Fibroblast of lung (primary cell): Measurements from ENCODE around the gene TNFSF9. TPM values are rescaled to one million over a fixed set of nuclear protein-coding genes. Genes with fewer than 3 reads are reported as not detected.

Experiments
- DNase-seq, 2 donors: peaks; one replicate each; pipeline versions ENCODE4 v3.0.0 to v3.0.0-alpha.2; 2010; ENCODE audit warnings: low read depth in 2 of 2
- H2AFZ ChIP-seq: 2 replicates; pipeline ENCODE4 v1.5.1; 2012; ENCODE audit warnings: low read length, control low read depth, inconsistent platforms
- H3K27ac ChIP-seq: 2 replicates; pipeline ENCODE4 v1.5.1; 2011; ENCODE audit warnings: low read length, control low read depth; ENCODE audit not compliant: insufficient read depth
- H3K27me3 ChIP-seq: 2 replicates; pipeline ENCODE4 v1.5.1; 2011; ENCODE audit warnings: mild to moderate bottlenecking, low read length; ENCODE audit not compliant: control insufficient read depth, insufficient read depth
- H3K36me3 ChIP-seq: 2 replicates; pipeline ENCODE4 v1.5.1; 2011; ENCODE audit warnings: low read length; ENCODE audit not compliant: control insufficient read depth, insufficient read depth
- H3K4me1 ChIP-seq: 2 replicates; pipeline ENCODE4 v1.5.1; 2011; ENCODE audit warnings: low read length; ENCODE audit not compliant: control insufficient read depth, insufficient read depth; ENCODE audit errors: extremely low read depth
- H3K4me2 ChIP-seq: 2 replicates; pipeline ENCODE4 v1.5.1; 2011; ENCODE audit warnings: low read length, control low read depth; ENCODE audit not compliant: insufficient read depth; ENCODE audit errors: extremely low read depth
- H3K4me3 ChIP-seq, 4 experiments: fragments of 200-600 bp in 1 of 4; sonication (generic) in 1 of 4; replicated peaks in 1 of 4; 2 replicates each; pipeline ENCODE4 v1.5.1; 2011 to 2016; ENCODE audit warnings: low read length in 4 of 4, low read depth in 3 of 4, mild to moderate bottlenecking in 3 of 4, control low read depth in 2 of 4, inconsistent platforms in 1 of 4, mixed read lengths in 1 of 4; ENCODE audit not compliant: insufficient read depth in 1 of 4; ENCODE audit errors: control extremely low read depth in 1 of 4
- H3K79me2 ChIP-seq: 2 replicates; pipeline ENCODE4 v1.5.1; 2012; ENCODE audit warnings: mild to moderate bottlenecking, low read length, inconsistent platforms; ENCODE audit not compliant: control insufficient read depth, insufficient read depth
- H3K9ac ChIP-seq: 2 replicates; pipeline ENCODE4 v1.5.1; 2011; ENCODE audit warnings: mild to moderate bottlenecking, low read length, control low read depth; ENCODE audit not compliant: insufficient read depth
- H3K9me3 ChIP-seq: 2 replicates; pipeline ENCODE4 v1.5.1; 2012; ENCODE audit warnings: low read depth, low read length; ENCODE audit not compliant: control insufficient read depth, insufficient read depth
- H4K20me1 ChIP-seq: 2 replicates; pipeline ENCODE4 v1.5.1; 2011; ENCODE audit warnings: low read length; ENCODE audit not compliant: control insufficient read depth, insufficient read depth; ENCODE audit errors: extremely low read depth
- CTCF ChIP-seq, 2 donors: IDR thresholded peaks in 1 of 2; conservative IDR thresholded peaks in 1 of 2; 1 replicate in 1 of 2; 2 replicates in 1 of 2; pipeline ENCODE4 v1.5.1; 2011 to 2012; ENCODE audit warnings: low read length in 2 of 2, control low read depth in 1 of 2, inconsistent platforms in 1 of 2, low read depth in 1 of 2, mild to moderate bottlenecking in 1 of 2
- EZH2 ChIP-seq: IDR thresholded peaks from 2 replicates; pipeline ENCODE4 v1.5.1; 2012; ENCODE audit warnings: low read length, control low read depth, mild to moderate bottlenecking; ENCODE audit errors: missing control alignments
- polyA plus RNA-seq, 2 donors: library from polyadenylated mRNA; depleted of rRNA in 1 of 2; stranded (reverse) in 1 of 2; unstranded in 1 of 2; fragments of >200 nt; gene quantifications; 2 replicates each; pipeline ENCODE4 v1.2.1, GENCODE V29; 2011 to 2012; ENCODE audit warnings: missing spikeins in 1 of 2
- total RNA-seq: library from RNA; depleted of rRNA; stranded (reverse); fragments of >200 nt; gene quantifications from 2 replicates; pipeline ENCODE4 v1.2.1, GENCODE V29; 2014

Gene TNFSF9
- total and polyA plus RNA-seq, 2 donors (not counting 1 experiment from before 2014, with no cell fraction given): 0.22 to 0.66 TPM

DNA sequence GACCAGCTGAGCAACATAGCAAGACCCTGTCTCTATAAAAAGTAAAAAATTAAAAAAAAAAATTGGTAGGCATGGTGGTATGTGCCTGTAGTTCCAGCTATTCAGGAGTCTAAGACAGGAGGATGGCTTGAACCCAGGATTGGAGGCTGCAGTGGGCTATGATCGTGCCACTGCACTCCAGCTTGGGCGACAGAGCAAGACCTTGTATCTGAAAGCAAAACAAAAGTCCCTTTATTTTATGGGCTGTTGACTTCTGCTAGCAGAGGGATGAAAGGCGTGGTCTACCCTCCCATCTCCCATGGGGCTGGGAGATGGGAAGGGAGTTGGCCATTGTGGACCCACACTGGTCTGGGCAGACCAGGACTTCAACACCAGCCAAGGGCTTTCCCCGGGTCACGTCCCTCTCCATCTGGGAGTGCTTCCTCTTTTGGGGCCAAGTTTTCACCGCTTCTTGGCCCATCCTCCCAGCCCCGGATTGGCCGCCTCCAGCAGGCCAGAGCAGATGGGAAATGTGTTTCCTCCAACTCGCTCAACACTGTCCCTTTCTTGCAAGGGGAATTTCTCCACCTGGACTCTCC is 2.2 kb upstream of the TNFSF9 start:
- H3K79me2 ChIP-seq: no peaks in the 10 kb centered on the region
- TF ChIP-seq CTCF (conservative IDR thresholded peaks at IDR 0.05 in 1 of 2, IDR thresholded peaks at IDR 0.05 in 1 of 2; ENCODE audit: low read depth in 1 of 2, low read length in 2 of 2) (no peak), EZH2 (no peak)
- no peak overlapping the region for H3K4me3 ChIP-seq
- no peak overlapping the region for H3K9ac ChIP-seq
- DNase-seq: no peak
- peaks cover 5% of the 10 kb centered on the region for H3K4me1 ChIP-seq
- no peak overlapping the region for H3K27ac ChIP-seq
- no peaks in the 10 kb centered on the region for H4K20me1 ChIP-seq
- peaks cover 8% of the 10 kb centered on the region for H3K27me3 ChIP-seq
- no peak overlapping the region for H3K4me2 ChIP-seq
- H3K9me3 ChIP-seq: no peaks in the 10 kb centered on the region
- no peak overlapping the region for H2AFZ ChIP-seq
- H3K36me3 ChIP-seq: no peaks in the 10 kb centered on the region

DNA sequence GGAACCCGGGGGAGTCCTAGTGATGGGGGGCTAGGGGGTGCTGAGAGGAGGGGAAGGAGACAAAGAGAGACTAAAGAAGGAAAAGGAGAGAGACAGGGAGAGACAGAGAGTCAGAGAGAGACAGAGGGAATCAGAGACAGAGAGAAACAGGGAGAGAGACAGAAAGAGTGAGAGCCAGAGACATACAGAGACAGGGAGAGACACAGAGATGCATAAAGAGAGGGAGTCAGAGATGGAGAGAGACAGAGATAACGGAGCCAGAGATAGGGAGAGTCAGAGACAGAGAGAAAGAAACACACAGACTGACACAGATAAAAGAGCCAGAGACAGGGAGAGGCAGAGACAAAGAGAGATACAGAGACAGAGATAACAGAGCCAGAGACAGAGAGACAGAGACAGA is 1.5 kb upstream of the TNFSF9 start:
- Histone ChIP-seq H4K20me1 (no peaks in the 10 kb centered on the region), H3K4me1 (peaks cover 5% of the 10 kb centered on the region), H2AFZ (no peak overlapping the region), H3K27ac (no peak overlapping the region), H3K79me2 (no peaks in the 10 kb centered on the region), H3K9ac (no peak overlapping the region), H3K27me3 (peaks cover 8% of the 10 kb centered on the region), H3K9me3 (no peaks in the 10 kb centered on the region), H3K36me3 (no peaks in the 10 kb centered on the region), H3K4me2 (no peak overlapping the region), H3K4me3 (no peak overlapping the region)
- no peak for DNase-seq
- no peak for TF ChIP-seq EZH2
- TF ChIP-seq CTCF (conservative IDR thresholded peaks at IDR 0.05 in 1 of 2, IDR thresholded peaks at IDR 0.05 in 1 of 2; ENCODE audit: low read depth in 1 of 2, low read length in 2 of 2): no peak

- Histone ChIP-seq H3K9ac (peak overlapping the region; percentile 2), H4K20me1 (no peaks in the 10 kb centered on the region), H3K79me2 (no peaks in the 10 kb centered on the region), H3K4me3 (peak overlapping the region; percentile 45 to 86 (median 67)), H2AFZ (peak overlapping the region; percentile 95), H3K4me1 (peaks cover 5% of the 10 kb centered on the region), H3K27me3 (peaks cover 8% of the 10 kb centered on the region), H3K9me3 (no peaks in the 10 kb centered on the region), H3K36me3 (no peaks in the 10 kb centered on the region), H3K4me2 (peak overlapping the region; percentile 90), H3K27ac (peak overlapping the region; percentile 52)
- DNase-seq: no peak
- no peak for TF ChIP-seq EZH2
- TF ChIP-seq CTCF (conservative IDR thresholded peaks at IDR 0.05 in 1 of 2, IDR thresholded peaks at IDR 0.05 in 1 of 2; ENCODE audit: low read depth in 1 of 2, low read length in 2 of 2): no peak
These were observed 865 bp upstream of the TNFSF9 start for GRCh38 chr19:6529937-6530385.
